GM13977 (cell line): ENCODE data around the gene FOXO1.

Source experiments
- DNase-seq: peaks from one replicate; pipeline ENCODE4 v3.0.0; 2012; ENCODE audit warnings: low spot score
- in situ Hi-C: fragments of 300-500 bp; cut with MboI; formaldehyde crosslinking; loops from one replicate; pipeline ENCODE4 v1.12.0; 2022; ENCODE audit warnings: low sequenced_read_pairs, low pct_unique_long_range_greater_than_20kb, mixed read lengths, inconsistent platforms; ENCODE audit not compliant: unreplicated experiment
- TF ChIP-seq, protein P1 (sequence below): IDR thresholded peaks from 2 replicates; pipeline ENCODE4 v1.5.1; 2012; ENCODE audit warnings: mild to moderate bottlenecking, control low read depth; ENCODE audit not compliant: insufficient read depth; ENCODE audit errors: extremely low read depth, missing control alignments

FOXO1 gene

GRCh38 chr13:40553356-40553755, 113.1 kb downstream of the FOXO1 start:
- in situ Hi-C loops, result no loop called here
- no peak for DNase-seq
- TF ChIP-seq, protein P1, sequence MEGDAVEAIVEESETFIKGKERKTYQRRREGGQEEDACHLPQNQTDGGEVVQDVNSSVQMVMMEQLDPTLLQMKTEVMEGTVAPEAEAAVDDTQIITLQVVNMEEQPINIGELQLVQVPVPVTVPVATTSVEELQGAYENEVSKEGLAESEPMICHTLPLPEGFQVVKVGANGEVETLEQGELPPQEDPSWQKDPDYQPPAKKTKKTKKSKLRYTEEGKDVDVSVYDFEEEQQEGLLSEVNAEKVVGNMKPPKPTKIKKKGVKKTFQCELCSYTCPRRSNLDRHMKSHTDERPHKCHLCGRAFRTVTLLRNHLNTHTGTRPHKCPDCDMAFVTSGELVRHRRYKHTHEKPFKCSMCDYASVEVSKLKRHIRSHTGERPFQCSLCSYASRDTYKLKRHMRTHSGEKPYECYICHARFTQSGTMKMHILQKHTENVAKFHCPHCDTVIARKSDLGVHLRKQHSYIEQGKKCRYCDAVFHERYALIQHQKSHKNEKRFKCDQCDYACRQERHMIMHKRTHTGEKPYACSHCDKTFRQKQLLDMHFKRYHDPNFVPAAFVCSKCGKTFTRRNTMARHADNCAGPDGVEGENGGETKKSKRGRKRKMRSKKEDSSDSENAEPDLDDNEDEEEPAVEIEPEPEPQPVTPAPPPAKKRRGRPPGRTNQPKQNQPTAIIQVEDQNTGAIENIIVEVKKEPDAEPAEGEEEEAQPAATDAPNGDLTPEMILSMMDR, result no peak

DNA sequence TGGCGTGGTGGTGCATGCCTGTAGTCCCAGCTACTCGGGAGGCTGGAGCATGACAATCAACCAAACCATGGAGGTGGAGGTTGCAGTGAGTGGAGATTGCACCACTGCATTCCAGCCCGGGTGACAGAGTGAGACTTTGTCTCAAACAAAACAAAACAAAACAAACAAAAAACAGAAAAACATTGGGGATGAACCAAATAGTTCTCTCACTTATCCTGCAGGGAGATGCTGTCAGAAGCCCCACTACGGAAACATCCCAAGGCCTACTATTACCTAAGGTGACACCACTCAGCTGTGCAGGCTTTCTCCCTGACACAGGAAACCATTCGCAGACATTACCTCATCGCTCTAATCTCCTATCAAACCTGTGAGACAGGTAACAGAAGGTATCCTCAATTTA, 113.5 kb downstream of the FOXO1 start:
- TF ChIP-seq, protein P1, result no peak
- in situ Hi-C loops, result no loop called here
- no peak for DNase-seq

DNA sequence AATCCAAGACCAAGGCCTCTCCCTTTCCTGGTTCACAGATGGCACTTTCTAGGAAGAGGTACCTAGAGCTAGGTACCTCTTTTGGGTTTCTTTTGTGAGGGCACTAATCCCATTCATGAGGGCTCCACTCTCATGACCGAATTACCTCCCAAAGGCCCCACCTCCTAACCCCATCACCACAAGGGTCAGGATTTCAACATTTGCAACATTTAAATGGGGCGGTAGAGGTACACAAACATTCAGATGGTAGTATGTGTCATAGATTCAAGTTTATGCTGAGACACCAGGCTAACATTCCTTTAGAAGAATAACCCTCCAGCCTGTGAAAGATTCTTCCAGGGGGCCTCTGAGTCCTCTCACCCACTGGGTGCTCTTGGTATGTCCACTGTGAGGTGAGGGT, 116.3 kb downstream of the FOXO1 start:
- TF ChIP-seq, protein P1, result no peak
- in situ Hi-C loops, result no loop called here
- DNase-seq, result no peak

DNA sequence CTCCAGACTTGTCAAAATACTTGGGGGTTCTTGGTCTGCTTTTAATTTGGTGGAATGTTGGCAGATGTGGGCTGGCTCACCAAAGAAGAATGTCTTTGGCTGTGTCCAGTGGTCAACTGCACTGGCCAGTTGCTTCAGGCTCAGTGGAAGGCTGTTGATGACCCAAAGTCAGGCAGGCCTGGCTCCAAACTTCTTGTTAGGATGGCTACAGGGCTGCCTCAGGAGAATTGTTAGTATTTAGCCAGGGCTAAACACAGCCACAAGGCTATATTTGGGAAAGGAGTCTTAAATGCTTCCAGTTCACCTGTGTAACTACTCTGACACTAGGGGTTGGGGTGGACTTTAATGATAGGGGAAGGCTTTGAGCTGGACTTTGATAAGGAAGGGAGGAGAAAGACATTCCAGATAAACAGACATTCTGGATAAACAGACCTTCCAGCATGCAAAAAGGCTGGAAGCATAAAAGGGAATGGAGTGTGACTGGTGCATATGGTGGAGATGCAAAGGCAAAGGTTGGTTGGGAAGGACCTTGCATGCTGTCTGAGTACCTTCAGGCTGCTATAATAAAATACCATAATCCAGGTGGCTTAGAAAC, 116.8 kb downstream of the FOXO1 start:
- in situ Hi-C loops, result no loop called here
- no peak for DNase-seq
- TF ChIP-seq, protein P1, result no peak

GRCh38 chr13:40547591-40548315, 118.7 kb downstream of the FOXO1 start:
- no peak for DNase-seq
- TF ChIP-seq, protein P1, result no peak
- in situ Hi-C loops, result no loop called here

DNA sequence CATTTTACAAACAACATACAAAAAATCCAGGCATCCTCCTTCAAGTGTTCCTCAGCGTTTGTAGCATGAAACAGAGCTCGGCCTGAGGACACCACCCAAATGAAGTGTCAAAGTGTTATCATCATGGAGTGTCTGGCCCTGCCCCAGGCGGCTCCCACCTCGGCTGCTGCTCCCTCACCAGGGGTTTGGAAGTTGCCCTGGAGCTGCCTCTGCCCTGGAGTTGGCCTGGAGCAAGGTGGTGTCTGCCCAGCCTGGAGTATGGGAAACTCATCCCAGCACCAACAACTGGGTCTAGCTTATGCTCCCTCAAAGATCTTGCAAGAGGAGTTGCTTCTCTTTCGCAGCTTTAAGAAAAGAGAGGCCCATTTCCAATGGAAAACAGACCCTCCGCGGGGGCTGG, 120.4 kb downstream of the FOXO1 start:
- TF ChIP-seq, protein P1, result no peak
- in situ Hi-C loops, result no loop called here
- no peak for DNase-seq
